Measurements from ENCODE around the gene RBKS.

Gene RBKS

GRCh38 chr2:27890146-27890923 lies at the start of gene RBKS, which contains the start of gene BABAM2:
TSS of gene RBKS (minus strand) at chr2:27890387. CDS start at chr2:27890345, 42 bp downstream.
TSS of gene BABAM2 (plus strand) at chr2:27890729. CDS start at chr2:27894557, 3,828 bp downstream.
- DNase-seq (ENCODE audit: low spot score), result peak; percentile 90

DNA sequence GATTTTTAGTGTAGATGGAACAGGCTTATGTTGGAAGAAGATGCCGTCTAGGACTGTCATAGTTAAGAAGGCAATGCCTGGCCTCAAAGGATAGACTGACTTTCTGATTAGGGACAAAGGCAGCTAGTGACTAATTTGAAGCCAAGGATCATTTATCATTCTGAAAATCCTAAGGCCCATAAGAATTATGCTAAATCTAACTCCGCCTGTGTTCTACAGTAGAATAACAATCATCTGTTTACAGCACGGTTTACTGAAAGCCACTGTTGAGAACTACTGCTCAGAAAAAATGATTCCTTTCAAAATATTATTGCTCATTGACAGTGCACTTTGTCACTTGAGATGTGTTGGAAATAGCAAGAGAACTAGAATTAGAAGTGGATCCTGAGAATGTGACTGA lies 44.8 kb upstream of the RBKS start:
- no peak for DNase-seq (ENCODE audit: low spot score)

- DNase-seq (ENCODE audit: low spot score), result peak; percentile 45
These were observed 42.2 kb upstream of the RBKS start for GRCh38 chr2:27932396-27932795.

DNA sequence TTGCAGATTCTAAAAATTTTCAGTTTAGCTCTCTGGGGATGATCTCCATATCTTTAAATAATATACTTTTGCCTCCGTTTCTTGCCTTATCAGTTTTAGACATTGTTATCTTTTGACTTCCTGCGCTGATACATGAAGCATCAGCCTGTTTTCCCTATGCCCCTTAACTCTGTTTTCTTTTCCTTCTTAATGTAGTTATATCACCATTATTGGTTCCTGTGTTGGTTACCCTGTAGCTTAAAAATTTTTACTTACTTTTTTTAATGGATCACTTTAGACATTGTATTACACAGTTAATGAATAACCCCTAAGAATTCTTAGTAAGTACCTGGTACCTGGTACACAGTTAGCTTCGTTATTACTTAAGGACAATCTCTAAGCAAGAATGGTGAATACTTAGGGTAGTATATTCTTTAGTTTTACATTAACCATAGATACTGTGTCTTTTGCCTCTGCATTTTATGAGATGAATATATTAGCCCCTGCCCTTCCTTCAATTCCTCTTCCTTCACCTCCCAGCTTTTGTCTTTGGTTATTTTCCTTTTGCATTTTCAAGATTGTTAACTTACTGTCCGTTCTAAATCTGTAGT lies 41.3 kb upstream of the RBKS start:
- DNase-seq (ENCODE audit: low spot score), result no peak

DNA sequence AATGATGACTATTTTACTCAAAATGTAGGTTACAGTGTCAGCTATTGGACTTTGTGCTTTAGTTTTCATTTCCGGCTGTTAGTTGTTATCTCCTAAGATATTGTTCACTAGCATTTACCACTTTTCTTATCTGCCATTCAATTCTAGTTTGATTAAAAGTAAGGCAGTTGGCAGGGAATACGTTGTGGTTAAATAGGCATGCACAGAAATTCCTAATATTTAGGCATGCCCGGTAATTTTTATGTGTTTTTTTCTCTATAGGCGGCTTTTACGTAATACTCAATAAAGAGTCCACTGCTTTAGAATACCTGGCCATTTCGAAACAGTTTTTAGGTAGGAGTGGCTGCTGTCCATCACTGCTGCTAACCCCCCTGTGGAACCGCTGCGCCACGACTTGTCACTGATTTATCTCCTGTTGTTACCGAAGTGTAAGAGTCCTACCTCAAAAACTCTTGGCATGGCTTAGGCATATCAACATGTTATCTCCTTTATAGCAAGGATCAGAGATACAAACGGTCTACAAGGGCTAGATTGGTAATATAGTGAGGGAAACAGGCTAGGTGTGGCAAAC lies 39.8 kb upstream of the RBKS start:
- DNase-seq (ENCODE audit: low spot score), result no peak

DNA sequence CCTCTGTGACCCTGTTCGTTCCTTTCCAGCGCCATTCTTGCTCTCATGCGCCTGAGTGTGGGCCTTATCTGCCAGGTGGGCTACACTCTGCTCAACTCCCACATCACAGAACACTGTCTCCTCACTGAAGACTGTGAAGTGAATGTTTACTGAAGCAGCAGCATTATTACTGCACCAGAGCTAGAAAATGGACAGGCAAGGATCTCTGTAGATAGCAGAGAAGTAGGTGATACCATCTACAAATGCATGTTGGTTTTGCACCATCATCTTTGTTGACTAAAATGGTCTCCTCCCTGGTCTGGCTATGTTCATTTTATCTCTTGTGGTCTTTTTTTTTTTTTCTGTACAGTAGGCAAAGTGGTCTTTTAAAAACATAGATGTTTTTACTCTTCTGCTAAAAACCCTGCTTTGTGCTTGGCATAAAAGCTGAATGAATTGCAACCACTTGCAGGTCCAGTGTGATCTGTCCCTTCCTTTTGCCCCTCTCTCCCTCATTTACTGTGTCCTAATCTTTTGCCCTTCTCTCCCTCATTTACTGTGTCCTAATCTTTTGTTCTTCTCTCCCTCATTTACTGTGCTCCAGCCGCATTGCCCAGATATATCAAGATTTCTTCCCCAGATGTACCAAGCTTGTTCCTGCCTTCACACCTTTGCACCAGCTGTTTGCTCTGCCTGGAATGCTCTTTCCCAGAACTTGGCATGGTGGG lies 35.7 kb upstream of the RBKS start:
- no peak for DNase-seq (ENCODE audit: low spot score)

- no peak for DNase-seq (ENCODE audit: low spot score)
These were observed 32.7 kb upstream of the RBKS start for GRCh38 chr2:27922842-27923241.

GRCh38 chr2:27921880-27922547 lies 31.8 kb upstream of the RBKS start:
- no peak for DNase-seq (ENCODE audit: low spot score)

- DNase-seq (ENCODE audit: low spot score), result no peak
These were observed 31.2 kb upstream of the RBKS start for GRCh38 chr2:27921424-27921823.

- no peak for DNase-seq (ENCODE audit: low spot score)
These were observed 30.1 kb upstream of the RBKS start for GRCh38 chr2:27920148-27920885.

DNA sequence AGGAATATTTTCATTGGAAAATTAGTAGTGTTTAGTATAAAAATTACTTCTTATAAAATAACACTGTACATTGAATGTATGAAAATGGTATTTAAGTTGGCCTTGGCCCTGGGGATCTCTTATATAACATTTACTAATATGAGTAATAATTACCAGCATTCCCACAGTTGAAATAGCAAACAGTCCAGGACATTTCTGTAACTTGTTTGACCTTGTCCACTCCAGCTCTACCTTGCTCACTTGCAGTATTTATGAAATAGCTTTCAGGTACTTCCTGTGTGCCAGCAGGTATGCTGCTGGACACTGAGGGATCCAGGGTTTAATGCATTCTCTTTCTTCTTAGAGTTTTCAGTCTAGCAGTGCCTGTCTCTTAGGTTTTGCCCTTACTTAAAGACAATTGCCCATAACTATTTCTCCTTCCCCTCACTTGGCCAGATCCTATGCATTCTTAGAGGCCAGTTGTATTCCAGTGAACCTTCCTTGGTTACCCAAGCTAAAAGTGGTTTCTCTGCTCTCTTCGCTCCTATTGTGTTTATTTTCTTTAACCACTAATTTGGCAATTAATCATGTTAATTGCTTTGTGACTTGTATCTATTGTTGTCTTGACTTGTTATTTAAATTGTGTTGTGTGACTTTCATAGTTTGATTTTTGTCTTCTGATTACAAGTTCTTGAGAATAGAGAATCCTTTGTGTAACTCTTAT lies 26.3 kb upstream of the RBKS start:
- DNase-seq (ENCODE audit: low spot score), result no peak

DNA sequence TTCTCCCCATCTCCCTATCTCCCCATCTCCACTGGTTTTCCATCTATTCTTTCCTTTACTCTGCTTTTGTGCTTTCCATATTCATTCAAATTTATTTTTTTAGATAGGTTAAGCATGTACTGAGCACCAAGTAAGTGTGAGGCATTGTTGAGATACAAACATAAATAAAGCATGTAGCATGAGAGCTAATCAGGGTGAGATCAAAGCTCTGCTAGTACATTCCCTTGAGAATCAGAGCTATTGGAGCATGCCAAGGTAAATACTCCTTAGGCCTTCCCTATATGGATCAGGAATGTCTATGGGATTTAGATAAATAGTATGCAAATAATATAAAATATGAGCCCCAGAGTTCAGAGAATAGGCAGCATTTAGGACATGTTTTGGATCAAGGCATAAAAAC lies 25.7 kb upstream of the RBKS start:
- DNase-seq (ENCODE audit: low spot score), result no peak

- no peak for DNase-seq (ENCODE audit: low spot score)
These were observed 25.0 kb upstream of the RBKS start for GRCh38 chr2:27915191-27915590.

DNA sequence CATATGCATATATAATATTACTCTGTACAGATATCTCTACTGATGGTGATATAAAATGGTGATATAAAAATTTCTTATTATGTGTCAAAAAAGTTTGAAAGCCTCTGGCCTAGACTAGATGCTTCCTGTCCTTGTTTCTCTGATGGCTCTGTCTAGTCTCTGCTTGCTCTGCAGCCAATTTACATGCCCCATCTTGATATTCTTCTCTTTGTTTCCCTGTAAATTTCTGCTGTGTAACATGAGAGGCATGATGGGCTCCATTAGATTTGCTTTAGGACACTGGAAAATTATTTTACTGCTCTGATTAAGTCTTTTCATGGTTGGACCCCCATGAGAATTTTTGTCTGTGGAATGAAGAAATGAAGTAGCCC lies 24.6 kb upstream of the RBKS start:
- DNase-seq (ENCODE audit: low spot score), result no peak

DNA sequence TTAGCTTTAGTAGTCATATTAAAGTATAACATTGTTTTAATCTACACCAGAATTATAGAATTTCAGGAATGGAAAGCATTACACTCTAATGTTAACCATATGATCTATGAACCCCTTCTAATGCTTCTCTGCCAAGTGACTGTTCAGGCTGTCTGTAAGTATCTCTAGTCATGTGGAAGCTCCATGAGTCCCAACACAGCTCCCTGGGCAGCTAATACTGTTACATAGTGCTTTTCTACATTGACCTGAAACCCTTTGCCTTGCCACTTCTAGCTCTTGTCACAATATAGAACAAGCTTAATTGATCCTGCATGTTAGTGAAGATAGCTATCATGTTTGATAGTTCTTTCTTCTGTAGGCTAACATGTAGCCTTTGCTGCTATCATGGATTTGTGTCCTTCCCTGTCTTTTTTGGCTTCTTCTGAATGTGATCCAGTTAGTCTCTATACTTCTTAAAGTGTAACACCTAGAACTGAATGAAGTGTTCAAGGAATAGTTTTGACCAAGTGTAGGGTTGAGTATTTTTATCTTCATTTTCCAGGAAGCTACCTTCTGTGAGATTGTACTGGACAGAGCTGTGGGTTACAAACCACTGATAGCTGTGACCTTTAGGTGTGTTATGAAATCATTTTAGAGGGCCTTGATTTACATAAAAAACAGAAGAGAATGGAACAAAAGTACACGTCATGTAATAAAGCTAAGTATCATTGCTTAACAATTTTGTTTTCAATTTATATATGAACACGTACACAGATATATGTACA lies 24.0 kb upstream of the RBKS start:
- no peak for DNase-seq (ENCODE audit: low spot score)

DNA sequence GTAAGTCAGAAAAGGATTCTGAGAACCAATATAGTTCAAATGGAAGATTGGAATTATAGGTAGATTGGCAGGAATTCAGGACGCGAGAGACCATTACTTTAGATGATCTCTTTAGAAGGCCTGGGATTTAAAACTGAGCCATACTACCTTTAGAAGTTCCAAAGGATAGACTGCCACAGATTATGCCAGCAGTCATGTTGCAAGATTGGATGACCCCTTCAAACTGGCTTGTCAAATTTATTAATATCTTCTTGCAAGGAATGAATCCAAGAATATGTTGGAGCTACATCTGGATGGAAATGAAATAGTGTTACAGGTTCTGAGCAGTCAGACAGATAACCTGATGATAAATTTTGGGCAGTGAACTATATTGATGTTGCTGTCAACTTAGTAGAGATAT lies 22.3 kb upstream of the RBKS start:
- no peak for DNase-seq (ENCODE audit: low spot score)

DNA sequence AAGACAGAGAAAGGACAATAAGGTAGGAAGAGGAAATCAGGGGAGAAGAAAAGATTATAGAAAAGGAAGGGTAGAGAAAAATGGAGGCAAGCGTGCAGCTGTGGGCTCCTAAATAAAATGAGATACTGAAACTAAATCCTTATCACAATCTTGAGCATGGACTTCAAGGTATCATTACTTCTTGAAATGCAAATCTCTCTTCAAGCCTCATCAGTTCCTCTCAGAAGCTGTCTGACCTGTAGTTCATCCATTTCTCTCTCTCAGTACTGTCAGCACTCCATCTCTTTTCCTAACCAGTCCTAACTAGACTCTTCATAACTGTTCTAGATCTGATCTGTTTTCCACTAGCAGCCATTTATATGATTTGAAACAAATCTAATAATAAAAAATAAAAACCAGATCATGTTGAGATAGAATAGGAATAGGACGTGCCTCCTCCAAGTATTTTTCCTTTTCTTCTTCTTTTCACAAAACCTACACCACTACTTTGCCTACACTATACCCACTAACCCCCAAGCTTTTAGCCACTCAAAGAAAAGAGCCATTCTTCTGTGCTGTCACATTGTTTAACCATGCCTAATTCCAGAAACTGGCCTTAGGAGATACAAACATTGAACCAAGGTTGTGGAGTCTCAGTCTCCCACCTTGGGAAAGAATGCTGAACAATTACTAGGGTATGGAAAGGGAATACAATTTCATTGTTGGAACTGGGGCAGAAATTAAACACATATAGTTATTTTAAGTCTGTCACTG lies 21.4 kb upstream of the RBKS start:
- no peak for DNase-seq (ENCODE audit: low spot score)

DNA sequence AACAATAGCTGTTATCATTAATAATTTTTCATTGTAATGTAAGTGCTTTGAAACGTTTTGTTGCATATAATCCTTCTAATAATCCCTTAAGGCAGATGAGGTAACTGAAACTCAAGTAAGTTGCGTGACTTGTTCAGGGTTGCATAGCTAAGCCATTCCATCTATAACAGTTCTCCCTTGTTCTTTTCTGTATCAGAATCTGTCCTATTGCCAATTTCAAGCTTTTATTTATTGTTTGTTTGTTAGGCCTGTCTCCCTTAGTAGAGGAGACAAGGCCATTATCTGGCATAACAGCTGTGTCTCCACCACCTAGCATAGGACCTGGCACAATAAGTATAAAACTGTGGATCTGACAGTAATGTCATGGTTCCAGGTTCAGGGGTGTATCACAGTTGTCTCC lies 19.7 kb upstream of the RBKS start:
- DNase-seq (ENCODE audit: low spot score), result no peak

DNA sequence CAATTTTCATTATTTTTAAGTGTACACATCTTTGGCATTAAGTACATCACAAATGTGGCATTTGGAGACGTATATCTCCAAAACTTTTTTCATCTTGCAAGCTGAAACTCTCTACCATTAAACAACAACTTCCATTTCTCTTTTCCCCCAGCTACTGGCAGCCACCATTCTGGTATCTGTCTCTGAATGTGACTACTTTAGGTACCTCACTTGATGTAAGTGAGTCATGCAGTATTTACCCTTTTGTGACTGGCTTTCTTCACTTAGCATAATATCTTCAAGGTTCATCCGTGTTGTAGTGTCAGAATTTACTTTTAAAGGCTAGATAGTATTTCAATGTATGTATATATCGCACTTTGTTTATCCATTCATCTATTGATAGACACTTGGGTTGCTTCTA lies 17.4 kb upstream of the RBKS start:
- DNase-seq (ENCODE audit: low spot score), result no peak

All from SW480 (cell line).